ENCODE measurements around the gene CRYBB1.

DNA sequence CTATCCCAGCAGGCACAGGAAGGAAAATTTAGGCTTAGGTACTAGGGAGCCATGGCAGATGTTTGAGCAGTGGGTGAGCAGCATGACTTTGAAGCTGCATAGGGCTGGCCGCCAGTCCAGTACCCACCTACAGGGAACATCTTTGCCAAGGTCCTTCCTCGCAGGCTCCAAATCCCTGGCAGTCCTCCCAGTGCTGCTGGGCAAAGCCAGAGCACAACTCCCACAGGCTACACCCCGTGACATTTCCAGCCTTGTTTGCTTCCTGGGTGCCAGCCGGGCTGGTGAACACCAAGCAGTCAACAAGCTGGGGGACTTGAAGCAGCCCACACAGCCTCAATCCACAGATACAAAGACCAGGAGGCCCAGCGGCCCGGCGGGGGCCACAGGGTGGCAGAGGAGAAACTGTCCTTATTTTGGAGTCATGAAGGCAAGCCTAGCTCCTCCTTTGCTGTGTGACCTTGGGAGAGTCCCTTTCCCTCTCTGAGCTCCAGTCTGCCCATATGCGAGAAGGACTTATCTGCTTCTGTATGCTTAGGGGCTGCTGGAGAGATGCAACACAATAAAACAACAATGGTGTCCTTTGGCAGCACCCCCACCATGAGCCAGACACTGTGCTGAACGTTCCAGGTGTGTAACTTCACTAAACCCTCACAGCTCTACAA, 55.9 kb downstream of the CRYBB1 start:
- TF ChIP-seq, protein P1, sequence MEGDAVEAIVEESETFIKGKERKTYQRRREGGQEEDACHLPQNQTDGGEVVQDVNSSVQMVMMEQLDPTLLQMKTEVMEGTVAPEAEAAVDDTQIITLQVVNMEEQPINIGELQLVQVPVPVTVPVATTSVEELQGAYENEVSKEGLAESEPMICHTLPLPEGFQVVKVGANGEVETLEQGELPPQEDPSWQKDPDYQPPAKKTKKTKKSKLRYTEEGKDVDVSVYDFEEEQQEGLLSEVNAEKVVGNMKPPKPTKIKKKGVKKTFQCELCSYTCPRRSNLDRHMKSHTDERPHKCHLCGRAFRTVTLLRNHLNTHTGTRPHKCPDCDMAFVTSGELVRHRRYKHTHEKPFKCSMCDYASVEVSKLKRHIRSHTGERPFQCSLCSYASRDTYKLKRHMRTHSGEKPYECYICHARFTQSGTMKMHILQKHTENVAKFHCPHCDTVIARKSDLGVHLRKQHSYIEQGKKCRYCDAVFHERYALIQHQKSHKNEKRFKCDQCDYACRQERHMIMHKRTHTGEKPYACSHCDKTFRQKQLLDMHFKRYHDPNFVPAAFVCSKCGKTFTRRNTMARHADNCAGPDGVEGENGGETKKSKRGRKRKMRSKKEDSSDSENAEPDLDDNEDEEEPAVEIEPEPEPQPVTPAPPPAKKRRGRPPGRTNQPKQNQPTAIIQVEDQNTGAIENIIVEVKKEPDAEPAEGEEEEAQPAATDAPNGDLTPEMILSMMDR (IDR thresholded peaks at IDR 0.05; ENCODE audit: low read depth, low read length, poor library complexity, severe bottlenecking): no peak
- TF ChIP-seq EZH2phosphoT487 (IDR thresholded peaks at IDR 0.05; ENCODE audit: borderline replicate concordance, low read length): no peak
